ENCODE results near the gene GPR153. TPM values are rescaled to one million over a fixed set of nuclear protein-coding genes. Genes with fewer than 3 reads are reported as not detected.
A peak's percentile ranks its signal among the peaks of the same experiment; 100 is the strongest.

GPR153 gene
- total RNA-seq, 4 donors from 2014 or later, result 5.6 to 12.3 (median 10.2) TPM

DNA sequence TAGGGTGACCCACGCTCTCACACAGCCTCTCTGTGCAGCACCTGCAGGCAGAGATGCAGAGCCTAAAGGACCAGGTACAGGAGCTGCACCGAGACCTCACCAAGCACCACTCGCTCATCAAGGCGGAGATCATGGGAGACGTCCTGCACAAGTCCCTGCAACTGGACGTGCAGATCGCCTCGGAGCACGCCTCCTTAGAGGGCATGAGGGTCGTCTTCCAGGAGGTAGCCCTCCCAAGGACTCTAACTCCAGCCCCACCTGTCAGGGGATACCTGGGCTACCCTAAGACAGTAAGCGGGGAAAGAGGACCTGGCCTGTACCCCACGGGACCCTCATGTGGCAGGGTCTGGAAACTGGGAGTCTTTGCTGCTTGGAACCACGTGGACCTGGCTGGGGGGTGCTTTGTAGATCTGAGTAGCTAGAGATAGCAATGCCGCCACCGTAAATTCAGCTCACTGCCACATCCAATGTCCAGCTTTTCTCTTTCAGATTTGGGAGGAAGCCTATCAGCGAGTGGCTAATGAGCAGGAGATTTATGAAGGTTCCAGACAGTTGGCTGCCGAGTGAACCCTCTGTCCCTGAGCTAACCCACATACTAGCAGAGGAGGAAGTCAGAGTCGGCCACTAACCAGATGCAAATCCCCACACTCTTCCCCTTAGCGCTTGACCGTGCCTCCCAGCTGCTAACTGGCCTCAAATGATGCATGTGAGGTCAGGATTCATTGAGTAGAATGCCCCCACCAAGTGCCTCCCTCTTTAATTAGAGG lies 48.5 kb downstream of the GPR153 start:
- Histone ChIP-seq H3K9me3 (no peaks in the 10 kb centered on the region), H3K36me3 (peaks cover 0 to 65% (median 0%) of the 10 kb centered on the region in 3 donors), H3K4me1 (peaks cover 7 to 25% (median 13%) of the 10 kb centered on the region in 3 donors), H3K27ac (no peak overlapping the region), H3K4me3 (no peak overlapping the region), H3K27me3 (peaks cover 0 to 4% (median 0%) of the 10 kb centered on the region in 4 donors)
- intact Hi-C loops (cut with DNase I), result no loop called here
- WGBS, 2 donors, result 57 to 87% methylated on average over 8 to 11 of the region's 20 CpGs
- no peak for DNase-seq
- TF ChIP-seq POLR2A (IDR thresholded peaks at IDR 0.05), result no peak
- TF ChIP-seq, protein P1, sequence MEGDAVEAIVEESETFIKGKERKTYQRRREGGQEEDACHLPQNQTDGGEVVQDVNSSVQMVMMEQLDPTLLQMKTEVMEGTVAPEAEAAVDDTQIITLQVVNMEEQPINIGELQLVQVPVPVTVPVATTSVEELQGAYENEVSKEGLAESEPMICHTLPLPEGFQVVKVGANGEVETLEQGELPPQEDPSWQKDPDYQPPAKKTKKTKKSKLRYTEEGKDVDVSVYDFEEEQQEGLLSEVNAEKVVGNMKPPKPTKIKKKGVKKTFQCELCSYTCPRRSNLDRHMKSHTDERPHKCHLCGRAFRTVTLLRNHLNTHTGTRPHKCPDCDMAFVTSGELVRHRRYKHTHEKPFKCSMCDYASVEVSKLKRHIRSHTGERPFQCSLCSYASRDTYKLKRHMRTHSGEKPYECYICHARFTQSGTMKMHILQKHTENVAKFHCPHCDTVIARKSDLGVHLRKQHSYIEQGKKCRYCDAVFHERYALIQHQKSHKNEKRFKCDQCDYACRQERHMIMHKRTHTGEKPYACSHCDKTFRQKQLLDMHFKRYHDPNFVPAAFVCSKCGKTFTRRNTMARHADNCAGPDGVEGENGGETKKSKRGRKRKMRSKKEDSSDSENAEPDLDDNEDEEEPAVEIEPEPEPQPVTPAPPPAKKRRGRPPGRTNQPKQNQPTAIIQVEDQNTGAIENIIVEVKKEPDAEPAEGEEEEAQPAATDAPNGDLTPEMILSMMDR (IDR thresholded peaks at IDR 0.05), result no peak

DNA sequence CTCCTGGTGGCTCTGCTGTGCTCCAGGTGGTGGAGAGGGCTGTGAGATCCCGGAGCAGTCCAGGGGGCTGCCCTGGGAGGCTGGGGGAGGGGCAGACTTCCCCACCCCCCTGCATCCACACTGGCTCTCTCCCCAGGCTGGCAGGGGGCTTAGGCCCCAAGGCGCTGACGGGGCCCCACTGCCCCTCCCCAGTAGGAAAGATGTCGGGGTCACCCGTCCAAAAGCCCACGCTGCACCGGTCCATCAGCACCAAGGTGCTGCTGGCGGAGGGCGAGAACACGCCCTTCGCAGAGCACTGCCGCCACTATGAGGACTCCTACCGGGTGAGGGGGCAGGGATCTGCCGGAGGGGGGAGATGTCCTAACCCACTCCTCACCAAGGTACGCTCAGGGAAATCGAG lies 49.2 kb downstream of the GPR153 start:
- no peak overlapping the region for H3K27ac ChIP-seq
- 87% methylated on average over 6 of the region's 16 CpGs; no CpG with 5 or more reads in 1 of the 2 donors for WGBS, 2 donors
- intact Hi-C loops (cut with DNase I), result no loop called here
- no peaks in the 10 kb centered on the region for H3K9me3 ChIP-seq
- no peak for DNase-seq
- peaks cover 0 to 11% (median 0%) of the 10 kb centered on the region in 4 donors for H3K27me3 ChIP-seq
- TF ChIP-seq, protein P1 (IDR thresholded peaks at IDR 0.05), result no peak
- no peak for TF ChIP-seq POLR2A (IDR thresholded peaks at IDR 0.05)
- peaks cover 0 to 58% (median 0%) of the 10 kb centered on the region in 3 donors for H3K36me3 ChIP-seq
- peaks cover 11 to 31% (median 19%) of the 10 kb centered on the region in 3 donors for H3K4me1 ChIP-seq
- H3K4me3 ChIP-seq, result no peak overlapping the region

DNA sequence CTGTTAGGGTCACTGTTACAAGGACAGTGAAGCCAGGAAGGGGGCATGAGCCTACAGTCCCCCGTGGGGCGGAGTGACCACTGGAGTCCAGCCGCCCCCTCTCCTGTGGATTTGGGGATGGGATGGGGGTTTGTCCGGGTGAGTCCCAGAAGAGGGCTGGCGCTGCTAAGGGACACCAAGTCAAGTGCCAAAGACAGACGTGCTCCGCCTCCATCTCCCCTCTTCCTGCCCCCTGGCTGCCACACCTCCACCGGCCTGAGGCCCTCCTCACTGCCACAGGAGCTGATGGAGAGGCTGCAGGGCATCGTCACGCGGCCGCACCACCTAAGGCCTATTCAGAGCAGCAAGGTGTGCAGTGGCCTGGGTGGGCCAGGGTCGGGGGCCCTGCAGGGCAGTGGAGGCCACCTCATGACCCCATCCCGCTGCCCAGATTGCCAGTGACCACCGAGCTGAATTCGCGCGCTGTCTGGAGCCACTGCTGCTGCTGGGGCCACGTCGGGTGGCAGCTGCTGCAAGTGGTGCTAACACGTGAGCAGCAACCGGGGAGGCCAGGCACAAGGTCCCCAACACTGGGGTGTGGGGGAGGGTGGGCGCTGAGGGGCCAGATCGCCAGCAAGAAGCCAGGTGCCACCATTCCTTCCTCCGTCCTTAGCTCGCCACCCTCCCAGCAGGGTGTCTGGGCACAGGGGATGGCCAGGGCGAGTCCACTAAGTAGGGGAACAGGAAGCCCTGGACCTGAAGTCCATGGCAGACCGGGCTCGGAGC lies 50.1 kb downstream of the GPR153 start:
- Histone ChIP-seq H3K27me3 (peaks cover 0 to 20% (median 0%) of the 10 kb centered on the region in 4 donors), H3K9me3 (no peaks in the 10 kb centered on the region), H3K4me3 (no peak overlapping the region), H3K4me1 (peaks cover 12 to 41% (median 27%) of the 10 kb centered on the region in 3 donors), H3K27ac (no peak overlapping the region), H3K36me3 (peaks cover 0 to 51% (median 0%) of the 10 kb centered on the region in 3 donors)
- intact Hi-C loops (cut with DNase I), result no loop called here
- no peak for DNase-seq
- TF ChIP-seq POLR2A (IDR thresholded peaks at IDR 0.05), result no peak
- TF ChIP-seq, protein P1 (IDR thresholded peaks at IDR 0.05), result no peak
- WGBS, 2 donors, result 88 to 94% methylated on average over 8 to 15 of the region's 29 CpGs

DNA sequence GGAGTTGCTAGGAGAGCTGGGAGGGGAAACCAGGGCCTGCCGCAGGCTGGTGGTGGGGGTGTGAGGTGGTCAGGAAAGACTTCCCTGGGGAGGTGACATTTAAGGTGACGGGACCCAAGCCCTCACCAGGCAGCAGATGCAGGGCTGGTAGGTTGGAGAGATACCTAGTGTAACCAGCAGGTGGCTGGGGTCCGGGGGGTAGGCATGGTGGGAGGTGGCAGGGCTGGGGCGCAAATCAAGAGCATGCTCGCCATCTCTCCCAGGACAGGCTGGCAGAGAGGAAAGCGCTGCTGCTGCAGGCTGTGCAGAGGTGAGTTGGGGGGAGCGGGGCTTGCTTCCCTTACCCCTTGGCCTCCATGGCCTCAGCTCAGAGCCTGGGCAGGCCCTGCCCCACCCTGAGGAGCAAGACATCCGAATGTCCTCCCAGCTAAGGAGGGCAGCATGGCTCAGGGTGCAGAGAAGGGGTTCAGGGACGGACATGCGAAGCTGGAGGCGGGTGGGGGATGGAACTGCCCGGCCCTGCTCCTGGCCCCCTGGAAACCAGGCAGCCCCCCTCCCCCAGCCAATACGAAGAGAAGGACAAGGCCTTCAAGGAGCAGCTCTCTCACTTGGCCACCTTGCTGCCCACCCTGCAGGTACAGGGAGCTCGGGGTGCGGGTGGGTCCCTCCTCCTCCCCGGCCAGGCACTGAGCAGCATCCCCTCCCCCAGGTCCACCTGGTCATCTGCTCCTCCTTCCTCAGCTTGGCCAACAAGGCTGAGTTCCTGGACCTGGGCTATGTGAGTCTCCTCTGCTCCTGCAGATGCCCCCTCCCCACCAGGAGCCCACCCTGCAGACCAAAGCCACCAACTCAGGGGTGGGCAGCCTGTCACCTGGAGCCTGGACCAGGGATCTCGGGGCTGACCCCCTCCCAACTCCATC lies 51.0 kb downstream of the GPR153 start:
- WGBS, 2 donors, result 88 to 90% methylated on average over 6 to 12 of the region's 17 CpGs
- Histone ChIP-seq H3K4me1 (peaks cover 20 to 49% (median 35%) of the 10 kb centered on the region in 3 donors), H3K4me3 (peak overlapping the region in 2 of 4 donors; percentile 45 to 63), H3K27me3 (peaks cover 0 to 22% (median 0%) of the 10 kb centered on the region in 4 donors), H3K36me3 (peaks cover 0 to 47% (median 0%) of the 10 kb centered on the region in 3 donors), H3K27ac (no peak overlapping the region), H3K9me3 (no peaks in the 10 kb centered on the region)
- DNase-seq, result no peak
- TF ChIP-seq POLR2A (IDR thresholded peaks at IDR 0.05), result no peak
- TF ChIP-seq, protein P1 (IDR thresholded peaks at IDR 0.05), result no peak
- intact Hi-C loops (cut with DNase I), result no loop called here
